Parathyroid adenoma (tissue), 2 donors: ENCODE results near the gene SLC8B1.

Experiments used
- H2AFZ ChIP-seq: fragments of 300-600 bp; sonication (generic); one replicate; pipeline ENCODE4 v1.7.0; 2017; ENCODE audit warnings: antibody characterized with exemption, mild to moderate bottlenecking
- H3K27ac ChIP-seq: fragments of 300-600 bp; sonication (generic); one replicate; pipeline ENCODE4 v1.7.0; 2017
- H3K27me3 ChIP-seq: fragments of 300-600 bp; sonication (generic); one replicate; pipeline ENCODE4 v1.7.0; 2017; ENCODE audit warnings: low read length; ENCODE audit not compliant: control insufficient read depth, insufficient read depth
- H3K36me3 ChIP-seq: fragments of 300-600 bp; sonication (generic); one replicate; pipeline ENCODE4 v1.7.0; 2017; ENCODE audit warnings: low read length; ENCODE audit not compliant: control insufficient read depth, insufficient read depth
- H3K4me1 ChIP-seq: fragments of 300-600 bp; sonication (generic); one replicate; pipeline ENCODE4 v1.7.0; 2017; ENCODE audit warnings: control low read depth
- H3K4me2 ChIP-seq: fragments of 300-600 bp; sonication (generic); one replicate; pipeline ENCODE4 v1.7.0; 2017; ENCODE audit warnings: low read length
- H3K4me3 ChIP-seq: fragments of 300-600 bp; sonication (generic); one replicate; pipeline ENCODE4 v1.7.0; 2017; ENCODE audit warnings: low read depth, low read length
- H3K79me2 ChIP-seq: fragments of 300-600 bp; sonication (generic); one replicate; pipeline ENCODE4 v1.7.0; 2017; ENCODE audit warnings: control low read depth
- H3K9ac ChIP-seq: fragments of 300-600 bp; sonication (generic); one replicate; pipeline ENCODE4 v1.7.0; 2017; ENCODE audit warnings: mild to moderate bottlenecking
- H3K9me3 ChIP-seq: fragments of 300-600 bp; sonication (generic); one replicate; pipeline ENCODE4 v1.7.0; 2017; ENCODE audit warnings: low read length; ENCODE audit not compliant: control insufficient read depth
- CTCF ChIP-seq: fragments of 300-600 bp; sonication (generic); IDR thresholded peaks from one replicate; pipeline ENCODE4 v1.7.0; 2017; ENCODE audit warnings: antibody characterized with exemption, mild to moderate bottlenecking
- donor health status: primary hyperparathyroidism.

SLC8B1 gene

GRCh38 chr12:113318900-113319628 is 15.8 kb downstream of the SLC8B1 start:
- Histone ChIP-seq H3K4me3 (no peak overlapping the region), H3K4me1 (no peaks in the 10 kb centered on the region), H2AFZ (no peak overlapping the region), H3K4me2 (no peak overlapping the region), H3K79me2 (no peaks in the 10 kb centered on the region), H3K27ac (no peak overlapping the region), H3K9me3 (no peaks in the 10 kb centered on the region), H3K36me3 (no peaks in the 10 kb centered on the region), H3K9ac (no peak overlapping the region), H3K27me3 (no peaks in the 10 kb centered on the region)
- no peak for TF ChIP-seq CTCF

- no peaks in the 10 kb centered on the region for H3K9me3 ChIP-seq
- no peaks in the 10 kb centered on the region for H3K79me2 ChIP-seq
- no peak overlapping the region for H3K27ac ChIP-seq
- no peaks in the 10 kb centered on the region for H3K4me1 ChIP-seq
- no peak overlapping the region for H3K4me3 ChIP-seq
- no peaks in the 10 kb centered on the region for H3K27me3 ChIP-seq
- H2AFZ ChIP-seq, result no peak overlapping the region
- H3K36me3 ChIP-seq, result no peaks in the 10 kb centered on the region
- no peak overlapping the region for H3K9ac ChIP-seq
- no peak overlapping the region for H3K4me2 ChIP-seq
- no peak for TF ChIP-seq CTCF
Measured at GRCh38 chr12:113318046-113318656, 16.8 kb downstream of the SLC8B1 start.

GRCh38 chr12:113317122-113317521 is 17.8 kb downstream of the SLC8B1 start:
- no peaks in the 10 kb centered on the region for H3K79me2 ChIP-seq
- H3K27me3 ChIP-seq, result no peaks in the 10 kb centered on the region
- no peak overlapping the region for H3K27ac ChIP-seq
- no peak overlapping the region for H3K4me2 ChIP-seq
- no peak overlapping the region for H3K9ac ChIP-seq
- no peaks in the 10 kb centered on the region for H3K4me1 ChIP-seq
- H3K4me3 ChIP-seq, result no peak overlapping the region
- H3K9me3 ChIP-seq, result no peaks in the 10 kb centered on the region
- no peak overlapping the region for H2AFZ ChIP-seq
- no peak for TF ChIP-seq CTCF
- no peaks in the 10 kb centered on the region for H3K36me3 ChIP-seq

- H3K79me2 ChIP-seq, result no peaks in the 10 kb centered on the region
- H3K9me3 ChIP-seq, result no peaks in the 10 kb centered on the region
- no peak overlapping the region for H3K27ac ChIP-seq
- no peak overlapping the region for H3K4me3 ChIP-seq
- H3K27me3 ChIP-seq, result no peaks in the 10 kb centered on the region
- H3K9ac ChIP-seq, result no peak overlapping the region
- TF ChIP-seq CTCF, result no peak
- H3K4me1 ChIP-seq, result no peaks in the 10 kb centered on the region
- no peaks in the 10 kb centered on the region for H3K36me3 ChIP-seq
- H2AFZ ChIP-seq, result no peak overlapping the region
- H3K4me2 ChIP-seq, result no peak overlapping the region
Measured at GRCh38 chr12:113316155-113316554, 18.8 kb downstream of the SLC8B1 start.

- Histone ChIP-seq H3K4me2 (no peak overlapping the region), H3K4me1 (no peaks in the 10 kb centered on the region), H3K9ac (no peak overlapping the region), H3K79me2 (no peaks in the 10 kb centered on the region), H2AFZ (no peak overlapping the region), H3K27me3 (no peaks in the 10 kb centered on the region), H3K4me3 (no peak overlapping the region), H3K9me3 (no peaks in the 10 kb centered on the region), H3K27ac (no peak overlapping the region), H3K36me3 (no peaks in the 10 kb centered on the region)
- TF ChIP-seq CTCF, result no peak
Measured at GRCh38 chr12:113315358-113315757, 19.6 kb downstream of the SLC8B1 start.
